HepG2 (cell line): ENCODE measurements around the gene FAM118B. TPM values are rescaled to one million over a fixed set of nuclear protein-coding genes. Genes with fewer than 3 reads are reported as not detected.

Experiments
- ATAC-seq: fragments of 200-7000 bp; cut with Tn5 transposase; 3 replicates; pipeline ENCODE4 v1.9.1; 2020; ENCODE audit warnings: mild to moderate bottlenecking, moderate library complexity
- BruUV-seq: library from RNA; stranded (reverse); fragments of 400-500 nt; replicated peaks from 2 replicates; lab custom pipeline; 2021; lab: Mats Ljungman, UMichigan
- CTCF ChIA-PET: fragments of 300-600 bp; formaldehyde crosslinking; extraction: SDS; loops from one replicate; lab custom pipeline; 2021; ENCODE audit warnings: low total read pairs, inconsistent platforms, low intra/inter-chr PET ratio; lab: Yijun Ruan, JAX
- POLR2A ChIA-PET: fragments of 350-600 bp; sonication (Branson Sonifier 250); formaldehyde crosslinking; loops from one replicate; lab custom pipeline; 2020; ENCODE audit warnings: antibody characterized with exemption, inconsistent platforms; lab: Yijun Ruan, JAX
- DNase-seq: peaks from one replicate; pipeline ENCODE4 v3.0.0-alpha.2; 2015; ENCODE audit warnings: low spot score
- FAIRE-seq: peaks from 3 replicates; lab custom pipeline; 2011; peaks lifted over from hg19 to GRCh38; lab: Jason Lieb, UNC
- H2AFZ ChIP-seq: one replicate; pipeline ENCODE4 v1.6.1; 2011; ENCODE audit warnings: low read length, inconsistent platforms
- H3K27ac ChIP-seq: fragments of 300-600 bp; 3 replicates; pipeline ENCODE4 v1.8.0; 2011; ENCODE audit warnings: mixed run types, mild to moderate bottlenecking, mixed read lengths, low read length, inconsistent platforms; ENCODE audit not compliant: insufficient read depth; ENCODE audit errors: extremely low read length
- H3K27me3 ChIP-seq, 2 experiments: fragments of 200-600 bp in 1 of 2; 2 replicates in 1 of 2; 3 replicates in 1 of 2; pipeline versions ENCODE4 v1.6.0 to v1.8.0; 2011; ENCODE audit warnings: low read length in 2 of 2, mild to moderate bottlenecking in 2 of 2, moderate library complexity in 2 of 2, inconsistent platforms in 1 of 2; ENCODE audit not compliant: insufficient read depth in 2 of 2, control insufficient read depth in 1 of 2
- H3K36me3 ChIP-seq, 2 experiments: fragments of 200-600 bp in 1 of 2; replicated peaks in 1 of 2; 2 replicates in 1 of 2; 3 replicates in 1 of 2; pipeline versions ENCODE4 v1.5.1 to v1.8.0; 2011; ENCODE audit warnings: low read length in 2 of 2, inconsistent platforms in 1 of 2; ENCODE audit not compliant: insufficient read depth in 2 of 2, control insufficient read depth in 1 of 2
- H3K4me1 ChIP-seq: 2 replicates; pipeline ENCODE4 v1.5.1; 2012; ENCODE audit warnings: low read length, inconsistent platforms; ENCODE audit not compliant: insufficient read depth
- H3K4me2 ChIP-seq: 2 replicates; pipeline ENCODE4 v1.6.0; 2011; ENCODE audit warnings: low read depth, low read length, inconsistent platforms
- H3K4me3 ChIP-seq, 3 experiments: fragments of 200-600 bp in 1 of 3; sonication (generic), shearing (Covaris generic) in 1 of 3; replicated peaks in 1 of 3; 2 replicates each; pipeline ENCODE4 v1.5.1; 2011 to 2016; ENCODE audit warnings: low read length in 3 of 3, inconsistent platforms in 2 of 3, low read depth in 2 of 3, mild to moderate bottlenecking in 2 of 3, control low read depth in 1 of 3, mixed read lengths in 1 of 3; ENCODE audit not compliant: insufficient read depth in 1 of 3
- H3K79me2 ChIP-seq: one replicate; pipeline ENCODE4 v1.6.1; 2011; ENCODE audit warnings: low read length, inconsistent platforms; ENCODE audit not compliant: insufficient read depth
- H3K9ac ChIP-seq: 2 replicates; pipeline ENCODE4 v1.6.0; 2011; ENCODE audit warnings: mild to moderate bottlenecking, low read depth, low read length, inconsistent platforms; ENCODE audit not compliant: insufficient read depth
- H3K9me3 ChIP-seq: 2 replicates; pipeline ENCODE4 v1.5.1; 2012; ENCODE audit warnings: mild to moderate bottlenecking, low read length
- H4K20me1 ChIP-seq: 2 replicates; pipeline ENCODE4 v1.6.0; 2011; ENCODE audit warnings: inconsistent platforms, mild to moderate bottlenecking, low read length, moderate library complexity; ENCODE audit not compliant: insufficient read depth
- E2F5 ChIP-seq: sonication (generic); formaldehyde crosslinking; conservative IDR thresholded peaks from 2 replicates; pipeline ENCODE4 v1.4.0; 2020; ENCODE audit warnings: missing genetic modification reagents
- HNRNPK ChIP-seq: fragments of 200-400 bp; formaldehyde crosslinking; IDR thresholded peaks from 2 replicates; pipeline ENCODE4 v1.6.1; 2018; ENCODE audit warnings: low read length, low read depth, moderate library complexity, mild to moderate bottlenecking; ENCODE audit not compliant: poor library complexity, severe bottlenecking
- MBD4 ChIP-seq: IDR thresholded peaks from 2 replicates; pipeline ENCODE4 v1.6.1; 2012; ENCODE audit warnings: low read length, inconsistent platforms, borderline replicate concordance
- MED13 ChIP-seq: sonication (generic); formaldehyde crosslinking; IDR thresholded peaks from 2 replicates; pipeline ENCODE4 v1.5.0; 2020; ENCODE audit warnings: missing genetic modification reagents
- MZF1 ChIP-seq: sonication (generic); formaldehyde crosslinking; IDR thresholded peaks from 2 replicates; pipeline ENCODE4 v1.8.1; 2023; ENCODE audit warnings: mild to moderate bottlenecking, missing genetic modification reagents, borderline replicate concordance
- PHF8 ChIP-seq: sonication (generic); formaldehyde crosslinking; IDR thresholded peaks from 2 replicates; pipeline ENCODE4 v1.5.0; 2020; ENCODE audit warnings: missing genetic modification reagents
- RORA ChIP-seq: sonication (generic); formaldehyde crosslinking; IDR thresholded peaks from 2 replicates; pipeline ENCODE4 v1.5.0; 2020; ENCODE audit warnings: mild to moderate bottlenecking, missing genetic modification reagents, moderate library complexity
- SP4 ChIP-seq: sonication (generic); formaldehyde crosslinking; IDR thresholded peaks from 2 replicates; pipeline ENCODE4 v1.8.1; 2023; ENCODE audit warnings: mild to moderate bottlenecking, missing genetic modification reagents
- STAT5B ChIP-seq: sonication (generic); formaldehyde crosslinking; IDR thresholded peaks from 2 replicates; pipeline ENCODE4 v1.4.0; 2020; ENCODE audit warnings: missing genetic modification reagents
- SUZ12 ChIP-seq: fragments of 150-350 bp; IDR thresholded peaks from 2 replicates; pipeline ENCODE4 v1.6.1; 2014; ENCODE audit warnings: low read depth, low read length
- ZBTB25 ChIP-seq: IDR thresholded peaks from 2 replicates; pipeline ENCODE4 v1.6.1; 2018; ENCODE audit warnings: missing genetic modification reagents
- WGBS: methylation state at CpG from one replicate; pipeline ENCODE4 v1.1.6; 2017; ENCODE audit warnings: low lambda C conversion rate; 5-methylcytosine and 5-hydroxymethylcytosine counted together
- in situ Hi-C: cut with HindIII; loops from 2 replicates; pipeline ENCODE4 v1.10.0; 2017; ENCODE audit warnings: low pct_unique_long_range_greater_than_20kb; ENCODE audit not compliant: extremely low pct_ligation_motif_present
- intact Hi-C: fragments of 100-400 bp; cut with micrococcal nuclease; formaldehyde crosslinking; loops from one replicate; pipeline ENCODE4 v1.10.0; 2022; ENCODE audit not compliant: unreplicated experiment
- polyA plus RNA-seq, 8 experiments: library from polyadenylated mRNA; depleted of rRNA in 3 of 8; stranded (reverse) in 7 of 8; unstranded in 1 of 8; fragments of >200 nt; fragmentation: Illumina TruSeq in 4 of 8; extraction: Trizol in 4 of 8; gene quantifications; 2 replicates each; pipeline versions ENCODE4 v1.2.1 to v1.2.3, GENCODE V29; 2011 to 2016; ENCODE audit warnings: low read depth in 4 of 8, missing spikeins in 1 of 8, mixed read lengths in 1 of 8; ENCODE audit not compliant: insufficient read depth in 1 of 8
- total RNA-seq, 5 experiments: library from RNA; depleted of rRNA; stranded (reverse); fragments of >200 nt; fragmentation: Illumina TruSeq; extraction: Trizol; gene quantifications; 2 replicates each; pipeline ENCODE4 v1.2.3, GENCODE V29; 2016; ENCODE audit warnings: low read depth in 1 of 5
- TF ChIP-seq, protein P1 (sequence below): sonication (generic); formaldehyde crosslinking; IDR thresholded peaks from 2 replicates; pipeline ENCODE4 v1.5.1; 2020; ENCODE audit warnings: missing genetic modification reagents, mild to moderate bottlenecking, borderline replicate concordance

Gene FAM118B
- total and polyA plus RNA-seq, 2 of the 13 experiments (the other 11 are each of a cell fraction or from before 2014, with no cell fraction given): 10.2 to 25.7 TPM

- no peaks in the 10 kb centered on the region for H3K9me3 ChIP-seq
- H3K4me2 ChIP-seq: no peak overlapping the region
- H3K4me3 ChIP-seq: no peak overlapping the region
- BruUV-seq: no TSS peak
- CTCF ChIA-PET: no interaction called here
- no peak for TF ChIP-seq HNRNPK
- no peak for TF ChIP-seq E2F5
- no peak for TF ChIP-seq SUZ12
- TF ChIP-seq RORA (CRISPR knock-in tag): no peak
- no peak for TF ChIP-seq ZBTB25 (CRISPR knock-in tag)
- TF ChIP-seq, protein P1, sequence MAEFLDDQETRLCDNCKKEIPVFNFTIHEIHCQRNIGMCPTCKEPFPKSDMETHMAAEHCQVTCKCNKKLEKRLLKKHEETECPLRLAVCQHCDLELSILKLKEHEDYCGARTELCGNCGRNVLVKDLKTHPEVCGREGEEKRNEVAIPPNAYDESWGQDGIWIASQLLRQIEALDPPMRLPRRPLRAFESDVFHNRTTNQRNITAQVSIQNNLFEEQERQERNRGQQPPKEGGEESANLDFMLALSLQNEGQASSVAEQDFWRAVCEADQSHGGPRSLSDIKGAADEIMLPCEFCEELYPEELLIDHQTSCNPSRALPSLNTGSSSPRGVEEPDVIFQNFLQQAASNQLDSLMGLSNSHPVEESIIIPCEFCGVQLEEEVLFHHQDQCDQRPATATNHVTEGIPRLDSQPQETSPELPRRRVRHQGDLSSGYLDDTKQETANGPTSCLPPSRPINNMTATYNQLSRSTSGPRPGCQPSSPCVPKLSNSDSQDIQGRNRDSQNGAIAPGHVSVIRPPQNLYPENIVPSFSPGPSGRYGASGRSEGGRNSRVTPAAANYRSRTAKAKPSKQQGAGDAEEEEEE (CRISPR knock-in tag): no peak
- no peak for TF ChIP-seq MZF1 (CRISPR knock-in tag)
- TF ChIP-seq PHF8 (CRISPR knock-in tag): no peak
- TF ChIP-seq STAT5B: no peak
- no peak for TF ChIP-seq MED13 (CRISPR knock-in tag)
- no peak for TF ChIP-seq MBD4
- no peak for TF ChIP-seq SP4
- TF ChIP-seq, all 625 proteins: peak for 0
- WGBS: 91% methylated on average over 4 of the region's 4 CpGs
- no peak overlapping the region for H3K27ac ChIP-seq
- intact Hi-C loops: no loop called here
- H4K20me1 ChIP-seq: no peaks in the 10 kb centered on the region
- POLR2A ChIA-PET: no interaction called here
- FAIRE-seq (no peak), DNase-seq (no peak), ATAC-seq (no peak)
- no peak overlapping the region for H3K9ac ChIP-seq
- H3K79me2 ChIP-seq: no peaks in the 10 kb centered on the region
- no peaks in the 10 kb centered on the region for H3K4me1 ChIP-seq
- H3K27me3 ChIP-seq: no peaks in the 10 kb centered on the region
- in situ Hi-C loops: no loop called here
- H3K36me3 ChIP-seq: peaks cover 3 to 30% of the 10 kb centered on the region in 2 experiments; a peak in 4 of 5 replicates
- no peak overlapping the region for H2AFZ ChIP-seq
These were observed 41.7 kb downstream of the FAM118B start for GRCh38 chr11:126253265-126253664.
